Activated B cell treated with CpG ODN at 0.5 μM for 24 hours (primary cell): ENCODE data around the gene GIGYF2. TPM values are rescaled to one million over a fixed set of nuclear protein-coding genes. Genes with fewer than 3 reads are reported as not detected.

Experiments used
- ATAC-seq: fragments of 200-7000 bp; cut with Tn5 transposase; one replicate; pipeline ENCODE4 v1.10.0; 2021; ENCODE audit warnings: low read depth, mild to moderate bottlenecking, moderate library complexity
- CTCF ChIA-PET: fragments of 350-600 bp; sonication (Branson Sonifier 250); formaldehyde crosslinking; loops from one replicate; lab custom pipeline; 2021; ENCODE audit warnings: antibody characterized with exemption; lab: Charles Lee
- POLR2A ChIA-PET: fragments of 350-600 bp; sonication (Branson Sonifier 250); formaldehyde crosslinking; loops from one replicate; lab custom pipeline; 2021; ENCODE audit warnings: antibody characterized with exemption; lab: Charles Lee
- DNase-seq: peaks from one replicate; pipeline ENCODE4 v3.0.0; 2022
- H3K27ac Mint-ChIP-seq: one replicate; pipeline ENCODE4 v1.8.0; 2020; ENCODE audit warnings: mixed read lengths
- H3K27me3 Mint-ChIP-seq: one replicate; pipeline ENCODE4 v1.8.0; 2021; ENCODE audit warnings: mixed read lengths
- H3K36me3 Mint-ChIP-seq: one replicate; pipeline ENCODE4 v1.8.0; 2021; ENCODE audit warnings: low read depth, mixed read lengths
- H3K4me1 Mint-ChIP-seq: one replicate; pipeline ENCODE4 v1.8.0; 2021; ENCODE audit warnings: mixed read lengths
- H3K4me3 Mint-ChIP-seq: one replicate; pipeline ENCODE4 v1.8.0; 2020; ENCODE audit warnings: mild to moderate bottlenecking, mixed read lengths
- H3K9me3 Mint-ChIP-seq: one replicate; pipeline ENCODE4 v1.8.0; 2020; ENCODE audit warnings: mixed read lengths
- intact Hi-C: fragments of 100-400 bp; cut with micrococcal nuclease; formaldehyde crosslinking; loops from one replicate; pipeline ENCODE4 v1.15.1; 2024
- total RNA-seq: library from RNA; stranded (reverse); gene quantifications from 2 replicates; pipeline ENCODE4 v1.2.3, GENCODE V29; 2022
- TF ChIP-seq, protein P1 (sequence below): fragments of 200-600 bp; IDR thresholded peaks from one replicate; pipeline ENCODE4 v1.8.0; 2022; ENCODE audit warnings: antibody characterized with exemption, mild to moderate bottlenecking

Gene GIGYF2
- total RNA-seq, 1 donor from 2014 or later, result 77.9 TPM

GRCh38 chr2:232889876-232890401 is 192.8 kb downstream of the GIGYF2 start:
- ChIA-PET CTCF (no interaction called here), POLR2A (no interaction called here)
- no peak overlapping the region for H3K4me3 Mint-ChIP-seq
- no peak overlapping the region for H3K27ac Mint-ChIP-seq
- peaks cover 20% of the 10 kb centered on the region for H3K27me3 Mint-ChIP-seq
- intact Hi-C loops, result no loop called here
- no peaks in the 10 kb centered on the region for H3K9me3 Mint-ChIP-seq
- H3K36me3 Mint-ChIP-seq, result no peaks in the 10 kb centered on the region
- DNase-seq, result peak; percentile 4
- no peak for ATAC-seq
- H3K4me1 Mint-ChIP-seq, result peaks cover 2% of the 10 kb centered on the region
- TF ChIP-seq, protein P1, sequence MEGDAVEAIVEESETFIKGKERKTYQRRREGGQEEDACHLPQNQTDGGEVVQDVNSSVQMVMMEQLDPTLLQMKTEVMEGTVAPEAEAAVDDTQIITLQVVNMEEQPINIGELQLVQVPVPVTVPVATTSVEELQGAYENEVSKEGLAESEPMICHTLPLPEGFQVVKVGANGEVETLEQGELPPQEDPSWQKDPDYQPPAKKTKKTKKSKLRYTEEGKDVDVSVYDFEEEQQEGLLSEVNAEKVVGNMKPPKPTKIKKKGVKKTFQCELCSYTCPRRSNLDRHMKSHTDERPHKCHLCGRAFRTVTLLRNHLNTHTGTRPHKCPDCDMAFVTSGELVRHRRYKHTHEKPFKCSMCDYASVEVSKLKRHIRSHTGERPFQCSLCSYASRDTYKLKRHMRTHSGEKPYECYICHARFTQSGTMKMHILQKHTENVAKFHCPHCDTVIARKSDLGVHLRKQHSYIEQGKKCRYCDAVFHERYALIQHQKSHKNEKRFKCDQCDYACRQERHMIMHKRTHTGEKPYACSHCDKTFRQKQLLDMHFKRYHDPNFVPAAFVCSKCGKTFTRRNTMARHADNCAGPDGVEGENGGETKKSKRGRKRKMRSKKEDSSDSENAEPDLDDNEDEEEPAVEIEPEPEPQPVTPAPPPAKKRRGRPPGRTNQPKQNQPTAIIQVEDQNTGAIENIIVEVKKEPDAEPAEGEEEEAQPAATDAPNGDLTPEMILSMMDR, result no peak

- ChIA-PET POLR2A (no interaction called here), CTCF (no interaction called here)
- peaks cover 2% of the 10 kb centered on the region for H3K4me1 Mint-ChIP-seq
- no peaks in the 10 kb centered on the region for H3K9me3 Mint-ChIP-seq
- no peak for DNase-seq
- peaks cover 20% of the 10 kb centered on the region for H3K27me3 Mint-ChIP-seq
- intact Hi-C loops, result no loop called here
- no peak overlapping the region for H3K4me3 Mint-ChIP-seq
- TF ChIP-seq, protein P1, result no peak
- no peaks in the 10 kb centered on the region for H3K36me3 Mint-ChIP-seq
- no peak overlapping the region for H3K27ac Mint-ChIP-seq
- no peak for ATAC-seq
These were observed 193.4 kb downstream of the GIGYF2 start for GRCh38 chr2:232890536-232890895.

- Mint-ChIP-seq H3K9me3 (no peaks in the 10 kb centered on the region), H3K4me3 (no peak overlapping the region), H3K27ac (no peak overlapping the region), H3K4me1 (peaks cover 2% of the 10 kb centered on the region), H3K27me3 (peaks cover 20% of the 10 kb centered on the region), H3K36me3 (no peaks in the 10 kb centered on the region)
- ChIA-PET CTCF (no interaction called here), POLR2A (no interaction called here)
- DNase-seq, result peak; percentile 12
- TF ChIP-seq, protein P1, result no peak
- no peak for ATAC-seq
- intact Hi-C loops, result no loop called here
These were observed 193.9 kb downstream of the GIGYF2 start for GRCh38 chr2:232890896-232891601.

DNA sequence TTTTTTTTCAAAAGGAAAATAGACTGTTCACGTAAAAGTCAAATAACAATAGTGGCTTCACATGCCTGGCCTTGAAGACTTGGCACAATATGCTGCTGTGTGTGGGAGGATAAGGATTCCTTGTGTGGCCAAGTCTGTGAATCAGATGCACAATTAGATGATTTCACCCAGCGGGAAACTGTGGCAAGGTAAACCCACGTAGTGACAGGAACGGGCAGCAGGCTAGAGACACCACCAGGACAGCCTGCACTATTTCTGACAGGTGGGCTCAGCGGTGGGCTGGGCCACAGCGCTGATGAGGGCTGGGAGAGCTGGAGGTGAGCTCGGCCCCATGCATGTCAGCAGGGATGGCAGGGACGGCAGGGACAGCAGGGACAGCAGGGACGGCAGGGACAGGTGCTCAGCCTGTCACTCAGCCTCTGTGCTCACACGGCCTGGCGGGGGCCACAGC is 194.5 kb downstream of the GIGYF2 start:
- TF ChIP-seq, protein P1, result no peak
- H3K27me3 Mint-ChIP-seq, result peaks cover 20% of the 10 kb centered on the region
- intact Hi-C loops, result no loop called here
- ChIA-PET POLR2A (no interaction called here), CTCF (no interaction called here)
- no peak overlapping the region for H3K4me3 Mint-ChIP-seq
- ATAC-seq (no peak), DNase-seq (peak; percentile 9)
- H3K27ac Mint-ChIP-seq, result no peak overlapping the region
- H3K9me3 Mint-ChIP-seq, result no peaks in the 10 kb centered on the region
- H3K36me3 Mint-ChIP-seq, result no peaks in the 10 kb centered on the region
- peaks cover 2% of the 10 kb centered on the region for H3K4me1 Mint-ChIP-seq

GRCh38 chr2:232892221-232892620 is 195.1 kb downstream of the GIGYF2 start:
- peaks cover 20% of the 10 kb centered on the region for H3K27me3 Mint-ChIP-seq
- intact Hi-C loops, result no loop called here
- H3K9me3 Mint-ChIP-seq, result no peaks in the 10 kb centered on the region
- CTCF ChIA-PET, result no interaction called here
- ATAC-seq (no peak), DNase-seq (no peak)
- TF ChIP-seq, protein P1, result no peak
- H3K27ac Mint-ChIP-seq, result no peak overlapping the region
- no peak overlapping the region for H3K4me3 Mint-ChIP-seq
- no peaks in the 10 kb centered on the region for H3K36me3 Mint-ChIP-seq
- POLR2A ChIA-PET, result no interaction called here
- H3K4me1 Mint-ChIP-seq, result peaks cover 2% of the 10 kb centered on the region
